Natural killer cell treated with Interleukin-12 subunit alpha and Interleukin-12 subunit beta and Interleukin-15 and Interleukin-18, amount 100 ng/mL, for 72 hours (primary cell): ENCODE measurements around the gene GRN. TPM values are rescaled to one million over a fixed set of nuclear protein-coding genes. Genes with fewer than 3 reads are reported as not detected.

Experiments used
- ATAC-seq, 2 donors: fragments of 150-1000 bp; cut with Tn5 transposase in 1 of 2; sonication (Bioruptor Pico), chemical (Tn5 transposase) in 1 of 2; 2 replicates each; pipeline ENCODE4 v1.10.0; 2021
- DNase-seq: peaks from one replicate; pipeline ENCODE4 v3.0.0; 2022; ENCODE audit warnings: low spot score
- H3K27ac Mint-ChIP-seq, 2 donors: 1 replicate in 1 of 2; 2 replicates in 1 of 2; pipeline ENCODE4 v1.8.0; 2022; ENCODE audit warnings: mixed read lengths in 2 of 2, mild to moderate bottlenecking in 1 of 2, moderate library complexity in 1 of 2
- H3K27me3 Mint-ChIP-seq, 2 donors: 1 replicate in 1 of 2; 2 replicates in 1 of 2; pipeline ENCODE4 v1.8.0; 2022; ENCODE audit warnings: mixed read lengths in 2 of 2
- H3K36me3 Mint-ChIP-seq: one replicate; pipeline ENCODE4 v1.8.0; 2022; ENCODE audit warnings: mixed read lengths
- H3K4me1 Mint-ChIP-seq, 2 donors: 1 replicate in 1 of 2; 2 replicates in 1 of 2; pipeline ENCODE4 v1.8.0; 2022; ENCODE audit warnings: low read depth in 2 of 2, mixed read lengths in 2 of 2, mild to moderate bottlenecking in 1 of 2
- H3K4me3 Mint-ChIP-seq: one replicate; pipeline ENCODE4 v1.8.0; 2022; ENCODE audit warnings: mixed read lengths
- H3K9me3 Mint-ChIP-seq: 2 replicates; pipeline ENCODE4 v1.8.0; 2022; ENCODE audit warnings: mixed read lengths
- total RNA-seq, 2 donors: library from RNA; stranded (reverse); gene quantifications; one replicate each; pipeline ENCODE4 v1.2.3, GENCODE V29; 2022

Gene GRN
- total RNA-seq, 2 donors from 2014 or later, result 49.5 to 57.3 TPM

DNA sequence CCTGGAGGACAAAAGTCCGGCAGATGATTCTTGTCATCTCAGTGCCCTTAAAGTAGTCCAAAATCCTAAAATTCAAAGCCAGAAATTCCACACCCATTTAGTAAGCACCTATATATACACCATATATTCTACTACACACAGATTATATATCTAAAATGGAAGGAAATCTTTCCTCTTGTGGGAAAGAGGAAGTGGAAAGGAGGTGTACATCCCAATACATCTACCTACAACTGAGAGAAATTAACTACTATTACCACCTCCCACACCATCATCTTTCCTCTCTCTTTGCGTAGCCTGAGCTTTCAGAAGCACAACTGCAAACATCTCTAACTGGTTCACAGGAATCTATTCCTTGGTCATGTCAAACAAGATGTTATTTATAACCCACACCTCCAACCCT lies 49.7 kb downstream of the GRN start:
- Mint-ChIP-seq H3K27ac (no peak overlapping the region), H3K4me3 (no peak overlapping the region), H3K9me3 (no peaks in the 10 kb centered on the region), H3K36me3 (peaks cover 3% of the 10 kb centered on the region), H3K27me3 (no peaks in the 10 kb centered on the region), H3K4me1 (peaks cover 10 to 11% of the 10 kb centered on the region in 2 donors)
- no peak for DNase-seq
- no peak for ATAC-seq

DNA sequence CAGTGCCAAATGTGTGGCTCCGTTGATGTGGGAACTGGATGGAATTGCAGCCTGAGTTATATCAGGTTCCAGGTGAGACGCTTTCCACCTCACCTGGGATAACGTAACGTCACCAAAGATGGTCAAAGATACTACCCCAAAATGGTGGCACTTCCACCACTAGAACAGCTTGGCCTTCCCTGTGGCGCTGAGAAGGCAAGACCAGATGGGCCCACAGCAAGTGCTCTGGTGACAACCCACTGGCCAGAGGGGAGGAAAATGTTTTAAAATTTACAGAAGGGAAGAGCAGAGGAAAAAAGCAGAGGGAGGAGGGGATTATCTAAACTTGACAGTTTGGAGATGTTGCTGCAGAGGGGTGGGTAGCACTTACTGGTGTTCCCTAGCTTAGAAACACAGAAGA lies 51.8 kb downstream of the GRN start:
- peaks cover 13% of the 10 kb centered on the region for H3K36me3 Mint-ChIP-seq
- H3K4me3 Mint-ChIP-seq, result no peak overlapping the region
- H3K4me1 Mint-ChIP-seq, result peaks cover 10 to 12% of the 10 kb centered on the region in 2 donors
- DNase-seq (no peak), ATAC-seq (no peak)
- peak overlapping the region in 1 of 2 donors; percentile 27 for H3K27ac Mint-ChIP-seq
- no peaks in the 10 kb centered on the region for H3K9me3 Mint-ChIP-seq
- H3K27me3 Mint-ChIP-seq, result no peaks in the 10 kb centered on the region

DNA sequence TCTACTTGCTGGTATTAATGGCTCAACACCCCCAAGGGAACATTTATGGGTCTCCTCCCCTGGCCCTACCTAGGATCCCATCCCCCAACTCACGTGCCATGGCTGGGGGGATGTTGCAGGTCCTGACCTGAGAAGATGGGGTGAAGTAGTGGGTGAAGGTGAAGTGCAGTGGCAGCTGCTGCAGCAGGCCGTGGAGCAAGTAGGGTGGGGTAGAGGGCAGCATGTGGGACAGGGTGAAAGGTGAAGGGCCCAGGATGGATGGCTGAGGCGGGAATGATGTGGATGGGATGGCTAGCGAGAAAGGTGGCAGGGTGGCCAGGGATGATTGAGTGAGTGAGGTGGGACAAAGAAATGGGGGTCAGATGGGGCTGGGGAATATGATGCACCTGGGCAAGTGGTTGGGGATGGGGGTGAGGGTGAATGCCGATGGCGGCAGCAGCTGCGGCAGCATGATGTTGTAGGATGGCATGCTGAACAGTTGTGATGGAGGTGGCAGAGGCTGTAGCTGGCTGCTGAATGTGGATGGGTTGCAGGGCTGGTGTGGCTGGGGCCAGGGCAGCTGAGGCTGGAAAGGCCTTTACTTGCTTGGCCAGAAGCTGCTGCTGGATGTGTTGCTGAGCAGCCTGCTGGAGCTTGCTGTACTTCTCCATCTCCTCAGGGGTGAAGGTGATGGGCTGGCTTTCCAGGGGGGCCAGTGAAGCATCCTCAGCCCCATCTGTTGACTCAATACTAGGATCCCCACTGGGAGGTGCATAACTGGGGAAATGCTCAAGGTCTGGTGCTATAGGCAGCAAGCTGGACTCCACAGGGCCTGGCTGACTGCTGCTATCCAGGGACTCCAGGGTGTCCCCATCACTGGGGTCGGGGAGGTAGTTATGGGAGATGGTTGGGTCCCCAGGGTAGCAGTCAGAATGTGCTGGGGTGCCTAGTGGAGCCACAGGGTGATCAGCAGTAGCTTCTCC lies 52.7 kb downstream of the GRN start:
- ATAC-seq, result no peak

GRCh38 chr17:44398692-44399691 lies 53.9 kb downstream of the GRN start:
- Mint-ChIP-seq H3K27me3 (no peaks in the 10 kb centered on the region), H3K4me3 (no peak overlapping the region), H3K36me3 (peaks cover 13% of the 10 kb centered on the region), H3K4me1 (peaks cover 12 to 16% of the 10 kb centered on the region in 2 donors), H3K9me3 (no peaks in the 10 kb centered on the region), H3K27ac (no peak overlapping the region)
- ATAC-seq, result no peak
- no peak for DNase-seq

More for the DNA sequence above, 52.7 kb downstream of the GRN start:
- Mint-ChIP-seq H3K9me3 (no peaks in the 10 kb centered on the region), H3K36me3 (peaks cover 13% of the 10 kb centered on the region), H3K27me3 (no peaks in the 10 kb centered on the region), H3K4me1 (peaks cover 15 to 16% of the 10 kb centered on the region in 2 donors), H3K4me3 (no peak overlapping the region), H3K27ac (no peak overlapping the region)
- no peak for DNase-seq

DNA sequence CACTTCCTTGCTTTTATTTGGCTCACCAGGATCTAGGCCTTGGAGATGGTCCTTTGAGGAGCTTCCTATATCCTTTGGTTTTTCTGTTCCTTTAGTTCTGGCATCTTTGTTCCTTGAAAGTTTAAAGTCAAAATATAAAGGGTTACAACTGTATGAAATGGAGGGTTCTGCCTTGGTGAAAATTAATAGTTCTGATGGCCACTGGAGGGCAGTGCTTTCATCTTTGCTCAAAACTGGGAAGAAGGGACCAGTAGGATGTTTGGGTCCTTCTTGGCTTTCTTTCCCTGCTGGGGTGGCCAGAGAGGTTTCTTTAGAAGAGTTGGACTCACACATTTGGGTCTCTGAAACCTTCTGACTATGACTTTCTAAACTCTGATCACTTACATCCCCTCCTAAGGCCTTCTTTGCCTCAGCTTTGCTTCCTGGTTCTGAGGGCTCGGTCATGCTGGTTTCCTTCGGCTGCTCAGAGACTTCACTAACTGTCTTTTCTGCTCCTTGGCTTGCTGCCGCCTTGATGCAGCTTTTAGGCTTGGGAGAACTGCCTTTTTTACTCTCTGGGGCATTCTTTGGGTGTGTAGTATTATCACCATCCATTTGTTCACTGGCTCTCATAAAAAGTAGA lies 55.2 kb downstream of the GRN start:
- H3K4me1 Mint-ChIP-seq, result peaks cover 12 to 18% of the 10 kb centered on the region in 2 donors
- peak overlapping the region in 1 of 2 donors; percentile 71 for H3K27ac Mint-ChIP-seq
- no peak overlapping the region for H3K4me3 Mint-ChIP-seq
- DNase-seq, result no peak
- H3K27me3 Mint-ChIP-seq, result no peaks in the 10 kb centered on the region
- ATAC-seq, result no peak
- H3K36me3 Mint-ChIP-seq, result peaks cover 18% of the 10 kb centered on the region
- H3K9me3 Mint-ChIP-seq, result no peaks in the 10 kb centered on the region

Other genes starting within 250 kb of the GRN start
- 10 to 100 TPM; 12.8 to 13.9 TPM for gene HDAC5, start 221.7 kb upstream of the GRN start, total RNA-seq
- 10 to 100 TPM in 1 of 2 donors, 1 to 10 TPM in 1; 8.6 to 20.9 TPM for gene HROB, start 203.4 kb upstream of the GRN start, total RNA-seq
- gene ASB16, start 174.6 kb upstream of the GRN start, total RNA-seq, result under 1 TPM in 1 of 2 donors, not detected in 1; 0.33 TPM
- gene TMUB2, start 158.3 kb upstream of the GRN start, total RNA-seq, result 10 to 100 TPM; 28.1 to 28.8 TPM
- gene ATXN7L3, start 145.4 kb upstream of the GRN start, total RNA-seq, result 100 to 1,000 TPM; 117 to 139 TPM
- gene UBTF, start 125.6 kb upstream of the GRN start, total RNA-seq, result 100 to 1,000 TPM; 109 to 201 TPM
- gene SLC4A1, start 77.2 kb upstream of the GRN start, total RNA-seq, result not detected
- gene RUNDC3A, start 36.7 kb upstream of the GRN start, total RNA-seq, result under 1 TPM in 1 of 2 donors, not detected in 1; 0.48 TPM
- gene SLC25A39, start 20.5 kb upstream of the GRN start, total RNA-seq, result 100 to 1,000 TPM; 121 to 192 TPM
- gene FAM171A2, start 18.6 kb downstream of the GRN start, total RNA-seq, result under 1 TPM in 1 of 2 donors, not detected in 1; 0.25 TPM
- 1 to 10 TPM; 1.8 to 6.8 TPM for gene ITGA2B, start 44.3 kb downstream of the GRN start, total RNA-seq
- 10 to 100 TPM; 61.1 to 68.3 TPM for gene GPATCH8, start 158.1 kb downstream of the GRN start, total RNA-seq
- gene FZD2, start 212.2 kb downstream of the GRN start, total RNA-seq, result under 1 TPM in 1 of 2 donors, not detected in 1; 0.20 TPM